Stimulated activated naive CD8-positive, alpha-beta T cell treated with anti-CD3 and anti-CD28 coated beads, Interleukin-15, Interleukin-2, amounts not matched to agents 100 ng/mL and 50 ng/mL, for 24 hours (primary cell): ENCODE data around the gene KIF18B.

Experiments
- H3K27ac Mint-ChIP-seq: one replicate; pipeline ENCODE4 v1.8.0; 2021; ENCODE audit warnings: mild to moderate bottlenecking, mixed read lengths
- H3K27me3 Mint-ChIP-seq: one replicate; pipeline ENCODE4 v1.8.0; 2021; ENCODE audit warnings: mixed read lengths
- H3K36me3 Mint-ChIP-seq: one replicate; pipeline ENCODE4 v1.8.0; 2021; ENCODE audit warnings: low read depth, mixed read lengths
- H3K4me1 Mint-ChIP-seq: one replicate; pipeline ENCODE4 v1.8.0; 2021; ENCODE audit warnings: low read depth, mixed read lengths
- H3K4me3 Mint-ChIP-seq: one replicate; pipeline ENCODE4 v1.8.0; 2021; ENCODE audit warnings: mild to moderate bottlenecking, mixed read lengths
- H3K9me3 Mint-ChIP-seq: one replicate; pipeline ENCODE4 v1.8.0; 2021; ENCODE audit warnings: mixed read lengths

KIF18B gene

GRCh38 chr17:44919885-44920564, 27.5 kb downstream of the KIF18B start:
- peaks cover 4% of the 10 kb centered on the region for H3K27me3 Mint-ChIP-seq
- no peak overlapping the region for H3K4me3 Mint-ChIP-seq
- no peak overlapping the region for H3K27ac Mint-ChIP-seq
- no peaks in the 10 kb centered on the region for H3K36me3 Mint-ChIP-seq
- H3K9me3 Mint-ChIP-seq, result no peaks in the 10 kb centered on the region
- H3K4me1 Mint-ChIP-seq, result peaks cover 7% of the 10 kb centered on the region

- Mint-ChIP-seq H3K27me3 (peaks cover 11% of the 10 kb centered on the region), H3K4me1 (peaks cover 7% of the 10 kb centered on the region), H3K36me3 (no peaks in the 10 kb centered on the region), H3K27ac (no peak overlapping the region), H3K4me3 (no peak overlapping the region), H3K9me3 (no peaks in the 10 kb centered on the region)
Observed at GRCh38 chr17:44919411-44919810, 28.2 kb downstream of the KIF18B start.

- no peak overlapping the region for H3K4me3 Mint-ChIP-seq
- no peaks in the 10 kb centered on the region for H3K9me3 Mint-ChIP-seq
- peaks cover 21% of the 10 kb centered on the region for H3K27me3 Mint-ChIP-seq
- peaks cover 7% of the 10 kb centered on the region for H3K4me1 Mint-ChIP-seq
- no peak overlapping the region for H3K27ac Mint-ChIP-seq
- H3K36me3 Mint-ChIP-seq, result no peaks in the 10 kb centered on the region
Observed at GRCh38 chr17:44918006-44918405, 29.6 kb downstream of the KIF18B start.

- no peaks in the 10 kb centered on the region for H3K9me3 Mint-ChIP-seq
- H3K27ac Mint-ChIP-seq, result no peak overlapping the region
- no peaks in the 10 kb centered on the region for H3K36me3 Mint-ChIP-seq
- H3K4me1 Mint-ChIP-seq, result peaks cover 7% of the 10 kb centered on the region
- peaks cover 26% of the 10 kb centered on the region for H3K27me3 Mint-ChIP-seq
- H3K4me3 Mint-ChIP-seq, result no peak overlapping the region
Observed at GRCh38 chr17:44917456-44917855, 30.1 kb downstream of the KIF18B start.

- Mint-ChIP-seq H3K36me3 (no peaks in the 10 kb centered on the region), H3K4me1 (peaks cover 7% of the 10 kb centered on the region), H3K27me3 (peaks cover 28% of the 10 kb centered on the region), H3K27ac (no peak overlapping the region), H3K4me3 (no peak overlapping the region), H3K9me3 (no peaks in the 10 kb centered on the region)
Observed at GRCh38 chr17:44916781-44917241, 30.8 kb downstream of the KIF18B start.

GRCh38 chr17:44915862-44916780, 31.5 kb downstream of the KIF18B start:
- Mint-ChIP-seq H3K4me1 (peaks cover 7% of the 10 kb centered on the region), H3K4me3 (no peak overlapping the region), H3K9me3 (no peaks in the 10 kb centered on the region), H3K27ac (no peak overlapping the region), H3K27me3 (peaks cover 28% of the 10 kb centered on the region), H3K36me3 (no peaks in the 10 kb centered on the region)

GRCh38 chr17:44915321-44915726, 32.2 kb downstream of the KIF18B start, which contains the start of gene GFAP:
Gene GFAP, minus strand, starts transcription at chr17:44915500. Its CDS starts 14 bp downstream, at chr17:44915486.
- Mint-ChIP-seq H3K27me3 (peaks cover 32% of the 10 kb centered on the region), H3K27ac (no peak within 1 kb of the TSS), H3K4me1 (peaks cover 2% of the 10 kb centered on the region), H3K36me3 (no peaks in the 10 kb centered on the region), H3K4me3 (no peak within 1 kb of the TSS), H3K9me3 (no peaks in the 10 kb centered on the region)

GRCh38 chr17:44914698-44915271, 32.8 kb downstream of the KIF18B start:
- H3K27me3 Mint-ChIP-seq, result peaks cover 32% of the 10 kb centered on the region
- no peaks in the 10 kb centered on the region for H3K4me1 Mint-ChIP-seq
- no peak overlapping the region for H3K4me3 Mint-ChIP-seq
- no peak overlapping the region for H3K27ac Mint-ChIP-seq
- H3K9me3 Mint-ChIP-seq, result no peaks in the 10 kb centered on the region
- H3K36me3 Mint-ChIP-seq, result no peaks in the 10 kb centered on the region

- Mint-ChIP-seq H3K27ac (no peak overlapping the region), H3K4me1 (no peaks in the 10 kb centered on the region), H3K27me3 (peaks cover 32% of the 10 kb centered on the region), H3K4me3 (no peak overlapping the region), H3K9me3 (no peaks in the 10 kb centered on the region), H3K36me3 (no peaks in the 10 kb centered on the region)
Observed at GRCh38 chr17:44914148-44914547, 33.4 kb downstream of the KIF18B start.

GRCh38 chr17:44913676-44914075, 33.9 kb downstream of the KIF18B start:
- Mint-ChIP-seq H3K4me3 (no peak overlapping the region), H3K9me3 (no peaks in the 10 kb centered on the region), H3K27ac (no peak overlapping the region), H3K27me3 (peaks cover 35% of the 10 kb centered on the region), H3K36me3 (no peaks in the 10 kb centered on the region), H3K4me1 (no peaks in the 10 kb centered on the region)

- Mint-ChIP-seq H3K27ac (no peak overlapping the region), H3K9me3 (no peaks in the 10 kb centered on the region), H3K36me3 (no peaks in the 10 kb centered on the region), H3K4me3 (no peak overlapping the region), H3K27me3 (peaks cover 37% of the 10 kb centered on the region), H3K4me1 (no peaks in the 10 kb centered on the region)
Observed at GRCh38 chr17:44912763-44913544, 34.6 kb downstream of the KIF18B start.

GRCh38 chr17:44911133-44912001, 36.2 kb downstream of the KIF18B start:
- H3K9me3 Mint-ChIP-seq, result no peaks in the 10 kb centered on the region
- peaks cover 37% of the 10 kb centered on the region for H3K27me3 Mint-ChIP-seq
- H3K27ac Mint-ChIP-seq, result no peak overlapping the region
- no peaks in the 10 kb centered on the region for H3K4me1 Mint-ChIP-seq
- H3K4me3 Mint-ChIP-seq, result no peak overlapping the region
- H3K36me3 Mint-ChIP-seq, result no peaks in the 10 kb centered on the region

GRCh38 chr17:44910231-44911106, 37.1 kb downstream of the KIF18B start:
- no peaks in the 10 kb centered on the region for H3K9me3 Mint-ChIP-seq
- no peaks in the 10 kb centered on the region for H3K36me3 Mint-ChIP-seq
- no peak overlapping the region for H3K27ac Mint-ChIP-seq
- no peaks in the 10 kb centered on the region for H3K4me1 Mint-ChIP-seq
- no peak overlapping the region for H3K4me3 Mint-ChIP-seq
- peaks cover 37% of the 10 kb centered on the region for H3K27me3 Mint-ChIP-seq
